ENCODE data around the gene SLFNL1.

GRCh38 chr1:41053316-41053715 lies 31.8 kb upstream of the SLFNL1 start:
- no peak for TF ChIP-seq CTCF (IDR thresholded peaks at IDR 0.05)
- TF ChIP-seq POLR2A (IDR thresholded peaks at IDR 0.05): no peak
